Activated naive CD8-positive, alpha-beta T cell treated with anti-CD3 and anti-CD28 coated beads, Interleukin-2, amount 50 U/mL, for 24 hours (primary cell): ENCODE data around the gene EPAS1.
A peak's percentile ranks its signal among the peaks of the same experiment; 100 is the strongest.

ENCODE experiments used
- ATAC-seq: fragments of 150-1000 bp; cut with Tn5 transposase; one replicate; pipeline ENCODE4 v1.10.0; 2021
- DNase-seq: peaks from one replicate; pipeline ENCODE4 v3.0.0; 2021
- H3K27ac Mint-ChIP-seq: one replicate; pipeline ENCODE4 v1.8.0; 2021; ENCODE audit warnings: mild to moderate bottlenecking, mixed read lengths
- H3K27me3 Mint-ChIP-seq: one replicate; pipeline ENCODE4 v1.8.0; 2021; ENCODE audit warnings: mixed read lengths
- H3K36me3 Mint-ChIP-seq: one replicate; pipeline ENCODE4 v1.8.0; 2021; ENCODE audit warnings: low read depth, mixed read lengths
- H3K4me1 Mint-ChIP-seq: one replicate; pipeline ENCODE4 v1.8.0; 2021; ENCODE audit warnings: mixed read lengths
- H3K4me3 Mint-ChIP-seq: one replicate; pipeline ENCODE4 v1.8.0; 2021; ENCODE audit warnings: mild to moderate bottlenecking, moderate library complexity, mixed read lengths
- H3K9me3 Mint-ChIP-seq: one replicate; pipeline ENCODE4 v1.8.0; 2021; ENCODE audit warnings: mixed read lengths

EPAS1 gene

GRCh38 chr2:46428911-46429436 lies 131.8 kb downstream of the EPAS1 start:
- Mint-ChIP-seq H3K27me3 (no peaks in the 10 kb centered on the region), H3K9me3 (peaks cover 5% of the 10 kb centered on the region), H3K4me1 (peaks cover 29% of the 10 kb centered on the region), H3K27ac (no peak overlapping the region), H3K36me3 (no peaks in the 10 kb centered on the region), H3K4me3 (no peak overlapping the region)
- DNase-seq: no peak
- ATAC-seq: no peak

GRCh38 chr2:46430413-46430812 lies 133.2 kb downstream of the EPAS1 start:
- ATAC-seq (no peak), DNase-seq (no peak)
- H3K4me3 Mint-ChIP-seq: no peak overlapping the region
- H3K9me3 Mint-ChIP-seq: peaks cover 5% of the 10 kb centered on the region
- H3K27me3 Mint-ChIP-seq: no peaks in the 10 kb centered on the region
- no peak overlapping the region for H3K27ac Mint-ChIP-seq
- H3K4me1 Mint-ChIP-seq: peaks cover 35% of the 10 kb centered on the region
- H3K36me3 Mint-ChIP-seq: no peaks in the 10 kb centered on the region

- no peak for ATAC-seq
- peaks cover 35% of the 10 kb centered on the region for H3K4me1 Mint-ChIP-seq
These were observed 133.8 kb downstream of the EPAS1 start for GRCh38 chr2:46430992-46431391.

GRCh38 chr2:46431481-46432235 lies 134.5 kb downstream of the EPAS1 start:
- H3K4me1 Mint-ChIP-seq: peaks cover 38% of the 10 kb centered on the region
- H3K27me3 Mint-ChIP-seq: no peaks in the 10 kb centered on the region

More at GRCh38 chr2:46430992-46431391, 133.8 kb downstream of the EPAS1 start:
- Mint-ChIP-seq H3K27me3 (no peaks in the 10 kb centered on the region), H3K27ac (peak overlapping the region; percentile 16), H3K4me3 (no peak overlapping the region), H3K36me3 (no peaks in the 10 kb centered on the region), H3K9me3 (peaks cover 5% of the 10 kb centered on the region)
- no peak for DNase-seq

GRCh38 chr2:46434851-46435273 lies 137.7 kb downstream of the EPAS1 start:
- no peak for DNase-seq
- no peaks in the 10 kb centered on the region for H3K36me3 Mint-ChIP-seq
- H3K4me3 Mint-ChIP-seq: no peak overlapping the region
- H3K4me1 Mint-ChIP-seq: peaks cover 54% of the 10 kb centered on the region
- H3K9me3 Mint-ChIP-seq: no peaks in the 10 kb centered on the region
- H3K27ac Mint-ChIP-seq: no peak overlapping the region
- H3K27me3 Mint-ChIP-seq: no peaks in the 10 kb centered on the region
- no peak for ATAC-seq

More at GRCh38 chr2:46431481-46432235, 134.5 kb downstream of the EPAS1 start:
- H3K4me3 Mint-ChIP-seq: no peak overlapping the region
- peak overlapping the region; percentile 16 for H3K27ac Mint-ChIP-seq
- no peaks in the 10 kb centered on the region for H3K36me3 Mint-ChIP-seq
- peaks cover 5% of the 10 kb centered on the region for H3K9me3 Mint-ChIP-seq
- no peak for DNase-seq
- peak; percentile 36 for ATAC-seq

- no peak overlapping the region for H3K27ac Mint-ChIP-seq
- ATAC-seq (no peak), DNase-seq (no peak)
- H3K27me3 Mint-ChIP-seq: no peaks in the 10 kb centered on the region
- peaks cover 59% of the 10 kb centered on the region for H3K4me1 Mint-ChIP-seq
- H3K9me3 Mint-ChIP-seq: no peaks in the 10 kb centered on the region
- no peak overlapping the region for H3K4me3 Mint-ChIP-seq
- H3K36me3 Mint-ChIP-seq: no peaks in the 10 kb centered on the region
These were observed 138.1 kb downstream of the EPAS1 start for GRCh38 chr2:46435353-46435752.

GRCh38 chr2:46435796-46436360 lies 138.7 kb downstream of the EPAS1 start:
- Mint-ChIP-seq H3K9me3 (no peaks in the 10 kb centered on the region), H3K4me1 (peaks cover 56% of the 10 kb centered on the region), H3K4me3 (no peak overlapping the region), H3K36me3 (no peaks in the 10 kb centered on the region), H3K27ac (no peak overlapping the region), H3K27me3 (no peaks in the 10 kb centered on the region)
- DNase-seq (no peak), ATAC-seq (no peak)
